Measurements from ENCODE around the gene TTC8. TPM values are rescaled to one million over a fixed set of nuclear protein-coding genes. Genes with fewer than 3 reads are reported as not detected.

Gene TTC8
- total RNA-seq, 1 experiment from 2014 or later: 12.4 TPM

- ATAC-seq (no peak), DNase-seq (ENCODE audit: low read depth, low spot score) (no peak)
- Histone ChIP-seq H3K36me3 (ENCODE audit: control insufficient read depth, insufficient read depth, low read length) (no peaks in the 10 kb centered on the region), H3K4me3 (ENCODE audit: low read depth in 2 of 2, low read length in 2 of 2) (no peak overlapping the region), H3K27ac (ENCODE audit: low read length) (no peak overlapping the region), H3K9me3 (ENCODE audit: control insufficient read depth, insufficient read depth, low read depth, low read length) (no peaks in the 10 kb centered on the region), H3K27me3 (ENCODE audit: control insufficient read depth, insufficient read depth, low read length) (no peaks in the 10 kb centered on the region), H3K4me1 (ENCODE audit: control insufficient read depth, insufficient read depth, low read length) (no peaks in the 10 kb centered on the region)
- CTCF ChIA-PET: no interaction called here
- no peak for TF ChIP-seq CTCF (IDR thresholded peaks at IDR 0.05)
- no peak for TF ChIP-seq POLR2AphosphoS5 (IDR thresholded peaks at IDR 0.05; ENCODE audit: low read depth, low read length)
- TF ChIP-seq SIN3A (IDR thresholded peaks at IDR 0.05; ENCODE audit: borderline replicate concordance, insufficient read depth, low read depth, low read length): no peak
- TF ChIP-seq TCF7L2 (IDR thresholded peaks at IDR 0.05; ENCODE audit: low read depth, low read length): no peak
- no peak for TF ChIP-seq REST (IDR thresholded peaks at IDR 0.05; ENCODE audit: insufficient read depth in 1 of 2, low read depth in 2 of 2, low read length in 1 of 2)
- in situ Hi-C loops (cut with HindIII; ENCODE audit: low pct_unique_long_range_greater_than_20kb, low sequenced_read_pairs): no loop called here
- BruUV-seq (replicated peaks): no TSS peak
- intact Hi-C loops (cut with micrococcal nuclease; ENCODE audit: unreplicated experiment): no loop called here
- POLR2A ChIA-PET: no interaction called here
Measured at GRCh38 chr14:88838015-88838414, 13.6 kb downstream of the TTC8 start.

DNA sequence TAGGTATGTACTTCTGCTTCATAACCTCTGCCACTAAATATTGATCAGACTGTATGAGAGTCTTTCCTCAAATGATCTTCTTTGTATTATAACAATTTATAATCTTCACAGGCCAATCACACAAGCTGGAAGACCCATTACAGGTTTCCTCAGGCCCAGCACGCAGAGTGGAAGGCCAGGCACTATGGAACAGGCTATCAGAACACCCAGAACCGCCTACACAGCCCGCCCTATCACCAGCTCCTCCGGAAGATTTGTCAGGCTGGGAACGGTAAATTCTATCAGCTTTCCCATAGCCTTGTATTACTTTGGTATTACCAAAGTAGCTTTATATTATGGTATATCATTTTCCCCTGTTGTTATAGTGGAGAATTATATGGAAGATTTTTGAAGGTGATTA lies 16.5 kb downstream of the TTC8 start:
- ChIA-PET CTCF (interaction anchor here (1.2 kb wide), 1 partner anchor 16 kb away, joined by 3 read pairs; no protein-coding TSS in a partner anchor), POLR2A (no interaction called here)
- Histone ChIP-seq H3K4me3 (ENCODE audit: low read depth in 2 of 2, low read length in 2 of 2) (no peak overlapping the region), H3K4me1 (ENCODE audit: control insufficient read depth, insufficient read depth, low read length) (no peaks in the 10 kb centered on the region), H3K36me3 (ENCODE audit: control insufficient read depth, insufficient read depth, low read length) (no peaks in the 10 kb centered on the region), H3K27me3 (ENCODE audit: control insufficient read depth, insufficient read depth, low read length) (no peaks in the 10 kb centered on the region), H3K27ac (ENCODE audit: low read length) (no peak overlapping the region), H3K9me3 (ENCODE audit: control insufficient read depth, insufficient read depth, low read depth, low read length) (no peaks in the 10 kb centered on the region)
- intact Hi-C loops (cut with micrococcal nuclease; ENCODE audit: unreplicated experiment) (no loop called here), in situ Hi-C loops (cut with HindIII; ENCODE audit: low pct_unique_long_range_greater_than_20kb, low sequenced_read_pairs) (no loop called here)
- no TSS peak for BruUV-seq (replicated peaks)
- no peak for TF ChIP-seq SIN3A (IDR thresholded peaks at IDR 0.05; ENCODE audit: borderline replicate concordance, insufficient read depth, low read depth, low read length)
- no peak for TF ChIP-seq CTCF (IDR thresholded peaks at IDR 0.05)
- TF ChIP-seq REST (IDR thresholded peaks at IDR 0.05; ENCODE audit: insufficient read depth in 1 of 2, low read depth in 2 of 2, low read length in 1 of 2): no peak
- no peak for TF ChIP-seq POLR2AphosphoS5 (IDR thresholded peaks at IDR 0.05; ENCODE audit: low read depth, low read length)
- no peak for TF ChIP-seq TCF7L2 (IDR thresholded peaks at IDR 0.05; ENCODE audit: low read depth, low read length)
- ATAC-seq: no peak
- DNase-seq (ENCODE audit: low read depth, low spot score): no peak
